HG03457 (cell line): ENCODE measurements around the gene EZH2.
A peak's percentile ranks its signal among the peaks of the same experiment; 100 is the strongest.

ENCODE experiments used
- ATAC-seq: cut with Tn5 transposase; IDR thresholded peaks from one replicate; pipeline ENCODE4 v1.9.1; 2021; ENCODE audit warnings: moderate number of reproducible peaks; ENCODE audit not compliant: unreplicated experiment

The EZH2 gene

DNA sequence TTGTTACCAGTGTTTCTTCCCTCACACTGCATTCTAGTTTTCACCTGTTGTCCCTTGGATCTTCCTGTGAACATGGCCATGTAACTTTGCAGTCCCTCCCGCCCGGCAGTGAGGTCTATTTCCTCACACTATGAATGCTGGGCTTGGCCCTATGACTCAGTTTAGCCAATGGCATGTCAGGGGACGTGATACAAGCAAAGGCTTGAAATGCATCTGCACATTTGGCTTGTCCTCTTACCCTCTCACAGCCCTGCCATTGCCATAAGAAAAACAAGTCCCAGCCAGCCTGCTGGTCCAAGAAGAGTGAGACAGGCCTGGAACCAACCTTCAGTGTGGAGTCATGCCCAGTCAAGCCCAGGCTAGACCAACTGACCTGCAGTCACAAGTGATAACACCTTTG lies 17.1 kb upstream of the EZH2 start:
- ATAC-seq: no peak

DNA sequence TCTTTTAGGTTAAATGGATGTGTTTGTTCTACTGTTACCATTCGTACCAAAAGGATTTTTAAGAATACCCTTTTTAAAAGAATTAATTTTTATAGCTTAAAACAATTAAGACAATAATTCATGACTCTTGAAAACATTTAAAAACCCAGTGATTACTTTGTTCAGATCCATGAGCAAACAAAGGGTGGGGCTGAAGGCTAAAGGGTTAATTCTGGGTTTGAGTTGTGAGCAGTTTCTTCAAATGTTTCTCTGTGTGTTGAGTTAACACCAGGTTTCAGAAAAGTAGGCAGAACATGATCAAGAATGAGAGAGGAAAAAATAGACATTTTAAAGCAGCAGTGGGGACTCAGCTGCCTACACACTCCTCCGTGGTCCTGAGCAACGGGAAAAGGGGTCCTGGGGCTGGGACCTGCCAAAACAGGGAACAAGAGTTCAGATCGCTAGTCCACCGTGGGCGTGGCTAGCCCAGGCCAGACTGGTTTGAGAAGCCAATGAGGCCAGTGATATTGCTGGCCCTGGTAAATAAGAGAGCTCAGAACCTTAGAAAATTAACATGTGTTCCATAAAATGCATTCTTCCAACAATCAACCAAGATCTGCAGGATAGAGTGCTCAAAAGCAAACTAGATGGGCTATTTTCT lies 14.9 kb upstream of the EZH2 start:
- no peak for ATAC-seq

DNA sequence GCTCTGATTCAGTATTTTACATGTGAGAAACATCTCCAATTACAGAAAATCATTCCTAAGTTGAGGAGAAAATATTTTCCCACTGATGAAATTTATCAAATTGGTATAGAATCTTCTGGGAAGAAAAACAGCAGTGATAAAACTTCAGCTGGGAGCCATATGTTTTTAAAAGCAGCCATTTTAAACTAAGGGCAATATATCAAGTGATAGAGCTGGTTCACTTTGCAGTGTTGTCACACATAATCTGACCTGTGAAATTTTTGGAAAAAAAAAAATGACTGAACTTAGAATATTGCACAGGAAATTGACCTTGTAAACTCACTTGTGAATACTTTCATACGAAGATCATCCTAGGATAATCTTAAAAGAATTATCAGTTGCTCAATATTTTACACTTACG lies 10.5 kb upstream of the EZH2 start:
- ATAC-seq: no peak

DNA sequence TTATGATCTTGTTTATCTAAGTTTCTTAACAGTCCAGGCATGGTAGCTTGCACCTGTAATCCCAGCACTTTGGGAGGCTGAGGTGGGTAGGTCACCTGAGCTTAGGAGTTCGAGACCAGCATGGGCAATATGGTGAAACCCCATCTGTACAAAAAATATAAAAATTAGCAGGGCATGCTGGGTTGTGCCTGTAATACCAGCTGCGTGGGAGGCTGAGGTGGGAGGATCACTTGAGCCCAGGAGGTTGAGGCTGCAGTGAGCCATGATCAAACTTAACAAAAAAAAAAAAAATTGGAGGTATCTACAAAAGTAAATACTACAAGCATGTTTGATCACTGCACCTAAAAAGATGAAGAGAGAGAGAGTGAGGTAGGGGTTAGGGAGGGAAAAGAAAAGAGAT lies 9.0 kb upstream of the EZH2 start:
- no peak for ATAC-seq

DNA sequence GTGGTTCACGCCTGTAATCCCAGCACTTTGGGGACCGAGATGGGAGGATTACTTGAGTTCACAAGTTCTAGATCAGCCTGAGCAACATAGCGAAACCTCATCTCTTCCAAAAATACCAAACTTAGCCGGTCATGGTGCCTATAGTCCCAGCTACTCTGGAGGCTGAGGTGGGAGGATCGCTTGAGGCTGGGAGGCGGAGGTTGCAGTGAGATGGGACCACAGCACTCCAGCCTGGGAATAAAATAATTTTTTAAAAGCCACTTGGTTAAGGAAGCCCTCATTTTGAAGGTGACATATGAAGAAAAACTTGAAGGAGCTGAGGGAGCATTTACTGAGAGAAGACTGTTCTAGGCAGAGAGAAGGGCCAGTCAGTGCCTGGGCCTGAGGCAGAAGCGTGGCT lies 4.2 kb upstream of the EZH2 start:
- no peak for ATAC-seq

DNA sequence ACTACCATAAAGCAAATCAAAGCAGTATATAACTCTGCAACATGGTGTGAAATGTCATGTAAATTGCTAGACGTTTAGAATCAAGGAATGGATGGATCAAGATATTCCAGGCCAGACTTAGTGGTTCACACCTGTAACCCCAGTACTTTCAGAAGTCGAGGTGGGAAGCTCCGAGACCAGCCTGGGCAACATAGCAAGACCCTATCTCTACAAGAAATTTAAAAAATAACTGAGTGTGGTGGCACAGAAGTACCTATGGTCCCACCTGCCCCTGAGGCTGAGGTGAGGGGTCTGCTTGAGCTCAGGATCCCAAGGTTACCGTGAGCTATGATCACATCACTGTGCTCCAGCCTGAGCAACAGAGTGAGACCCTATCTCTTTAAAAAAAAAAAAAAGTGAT lies 2.8 kb upstream of the EZH2 start:
- ATAC-seq: no peak

DNA sequence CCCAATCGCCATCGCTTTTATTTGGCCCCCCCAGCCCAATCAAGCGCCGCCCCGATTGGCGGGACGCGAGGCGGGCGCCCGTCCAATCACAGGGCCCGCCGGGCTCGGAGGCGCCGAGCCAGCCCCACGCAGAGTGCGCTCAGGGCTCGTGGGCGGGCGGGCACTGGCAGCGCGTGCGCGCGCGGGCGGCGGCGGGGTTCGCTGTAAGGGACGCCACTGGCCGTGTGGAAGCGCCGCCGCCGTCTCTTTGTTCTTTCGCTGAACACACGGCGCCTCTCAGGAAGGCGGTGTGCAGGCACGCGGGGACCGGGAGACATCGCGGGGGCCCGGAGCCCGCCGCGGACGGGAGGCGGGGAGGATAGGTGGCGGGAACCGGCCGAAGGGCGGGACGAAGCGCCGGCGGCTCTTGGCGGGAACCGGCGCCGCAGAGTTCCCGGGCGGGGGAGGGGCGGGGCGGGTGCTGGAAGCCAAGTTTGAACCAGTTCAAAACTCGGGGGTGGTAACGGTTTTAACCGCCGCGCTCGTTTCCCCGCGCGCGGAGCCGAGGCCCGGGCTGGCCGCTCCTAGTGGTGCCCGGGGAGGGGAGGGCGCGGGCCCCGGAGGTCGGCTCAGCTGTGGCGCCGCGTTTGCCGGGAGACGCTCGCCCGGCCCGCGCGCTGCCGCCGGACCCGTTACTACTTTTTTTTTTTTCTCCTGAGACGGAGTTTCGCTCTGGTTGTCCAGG lies 370 bp upstream of the EZH2 start:
- peak; percentile 93 for ATAC-seq

DNA sequence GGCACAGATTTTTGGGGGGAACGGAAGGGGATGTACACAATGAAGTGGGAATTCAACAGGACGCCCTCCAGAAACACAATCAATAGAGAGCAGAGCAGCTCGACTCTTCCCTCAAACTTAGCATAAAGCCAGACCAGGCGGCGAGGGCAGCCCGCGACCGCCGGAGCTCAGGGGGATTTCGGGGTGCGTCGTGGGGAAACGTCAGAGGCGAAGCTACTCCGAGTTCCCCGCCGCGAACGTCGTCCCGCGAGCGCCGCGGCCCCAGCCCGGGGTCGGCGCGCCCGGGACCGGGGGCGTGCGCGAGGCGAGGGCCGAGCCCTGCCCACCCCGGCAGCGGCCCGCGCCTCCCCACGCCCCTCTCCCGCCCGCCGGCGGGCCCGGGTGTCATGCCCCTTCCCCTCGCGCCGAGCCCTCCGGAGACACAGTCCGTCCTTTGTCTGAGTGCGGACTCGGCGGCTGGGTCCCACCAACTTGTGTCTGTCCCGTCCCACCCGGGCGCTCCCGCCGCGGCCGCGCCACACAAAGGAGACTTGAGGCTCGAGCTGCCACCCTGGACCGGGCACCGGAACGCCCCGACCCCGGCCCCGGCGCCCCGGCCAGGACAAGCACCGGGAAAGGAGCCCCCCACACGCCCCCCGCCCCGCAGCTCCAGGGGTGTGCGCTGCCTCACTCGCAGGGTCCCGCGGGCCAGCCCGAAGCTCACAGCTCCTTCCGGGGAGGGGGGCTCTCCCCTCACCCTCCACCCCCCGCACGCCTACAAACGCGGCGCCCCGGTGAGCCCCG lies 634 bp downstream of the EZH2 start:
- ATAC-seq: peak; percentile 23

DNA sequence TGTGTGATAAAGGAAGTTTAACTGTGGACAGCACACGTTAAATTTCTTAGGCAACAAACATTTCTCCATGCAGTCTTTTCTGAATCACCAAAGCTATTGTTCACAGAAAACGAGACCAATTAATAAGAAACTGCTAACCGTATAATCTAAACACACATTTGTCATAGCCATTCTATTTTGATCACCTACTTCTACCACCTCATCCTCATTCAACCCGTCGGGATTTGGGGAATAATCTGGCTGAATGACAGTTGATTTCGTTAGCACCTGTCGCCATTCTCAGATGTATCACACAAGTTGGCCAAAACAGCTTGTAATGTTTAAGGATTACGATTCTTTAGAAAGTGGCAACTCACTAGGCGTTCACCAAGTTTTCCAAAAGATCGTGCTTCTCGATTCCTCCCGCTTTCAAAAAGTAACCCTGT lies 1.2 kb downstream of the EZH2 start:
- no peak for ATAC-seq

DNA sequence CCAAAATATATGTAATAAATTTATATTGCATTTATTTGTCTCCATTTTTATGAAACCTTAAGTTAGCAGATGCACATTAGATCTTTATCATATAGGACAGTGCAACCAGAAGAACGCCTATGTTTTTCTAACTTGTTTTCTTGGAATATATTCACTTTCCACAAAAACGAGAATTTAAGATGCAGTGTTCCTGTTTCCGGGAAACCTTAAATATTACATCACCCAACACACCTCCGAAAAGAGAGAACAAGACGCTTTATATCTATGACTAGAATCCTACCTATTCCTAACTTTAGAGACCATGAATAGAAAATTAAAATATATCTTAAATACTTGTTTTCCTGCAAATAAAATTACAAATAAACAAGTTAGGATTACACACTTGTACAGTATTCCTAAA lies 1.9 kb downstream of the EZH2 start:
- ATAC-seq: no peak

DNA sequence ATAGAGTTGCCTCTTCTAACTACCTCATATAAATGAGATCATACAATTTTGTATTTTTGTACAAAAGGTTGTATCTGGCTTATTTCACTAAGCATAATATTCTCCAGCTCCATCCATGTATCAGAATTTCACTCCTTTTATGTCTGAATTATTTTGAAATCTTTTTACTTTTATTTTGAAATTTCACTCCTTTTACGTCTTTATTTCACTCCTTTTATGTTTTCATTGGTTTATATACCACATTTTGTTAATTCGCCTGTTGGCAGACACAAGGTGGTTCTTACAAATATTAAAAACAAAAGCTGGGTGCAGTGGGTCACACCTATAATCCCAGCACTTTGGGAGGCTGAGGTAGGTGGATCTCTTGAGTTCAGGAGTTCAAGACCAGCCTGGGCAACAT lies 5.8 kb downstream of the EZH2 start:
- no peak for ATAC-seq

DNA sequence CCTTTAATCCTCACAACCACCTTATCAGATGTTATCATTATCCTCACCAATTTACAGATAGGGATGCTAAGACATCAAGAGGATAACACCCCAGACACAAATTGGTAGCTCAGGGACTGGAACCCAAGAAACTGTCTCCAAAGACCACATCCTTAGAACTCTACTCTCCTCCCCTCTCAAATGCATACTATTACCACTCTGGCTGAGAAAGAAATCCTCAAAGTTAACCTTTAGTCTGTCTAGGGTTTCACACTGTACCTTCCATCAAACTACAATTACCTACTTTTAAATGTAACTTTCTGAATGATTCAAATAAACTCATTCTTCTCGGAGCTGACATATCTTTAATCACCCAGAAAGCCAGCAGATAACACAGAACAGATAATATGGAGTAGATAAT lies 6.6 kb downstream of the EZH2 start:
- ATAC-seq: no peak

DNA sequence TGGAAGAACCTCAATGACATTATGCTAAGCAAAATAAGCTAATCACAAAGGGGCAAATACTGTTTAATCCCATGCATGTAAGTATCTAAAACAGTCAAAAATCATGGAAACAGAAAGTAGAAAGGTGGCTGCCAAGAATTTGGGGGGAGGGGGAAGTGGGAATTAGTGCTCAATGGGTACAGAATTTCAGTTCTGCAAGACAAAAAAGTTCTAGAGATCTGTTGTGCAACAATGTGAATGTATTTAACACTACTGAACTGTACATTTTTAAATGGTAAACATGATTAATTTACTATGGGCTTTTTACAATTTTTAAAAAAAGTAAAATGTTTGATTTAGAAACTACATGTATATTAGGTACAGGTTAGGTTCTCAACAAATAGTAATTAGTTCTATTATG lies 11.9 kb downstream of the EZH2 start:
- no peak for ATAC-seq

DNA sequence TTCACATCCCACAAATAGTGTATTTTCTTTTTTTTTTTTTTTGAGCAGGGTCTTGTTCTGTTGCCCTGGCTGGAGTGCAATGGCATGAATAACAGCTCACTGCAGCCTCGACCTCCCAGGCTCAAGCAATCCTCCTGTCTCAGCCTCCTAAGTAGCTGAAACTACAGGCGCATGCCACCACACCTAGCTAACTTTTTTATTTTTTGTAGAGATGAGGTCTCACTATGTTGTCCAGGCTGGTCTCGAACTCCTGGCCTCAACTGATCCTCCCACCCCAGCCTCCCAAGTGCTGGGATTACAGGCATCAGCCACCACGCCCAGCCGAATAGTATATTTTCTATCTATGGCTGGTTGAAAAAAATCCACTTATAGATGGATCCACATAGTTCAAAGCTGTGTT lies 12.5 kb downstream of the EZH2 start:
- ATAC-seq: no peak

DNA sequence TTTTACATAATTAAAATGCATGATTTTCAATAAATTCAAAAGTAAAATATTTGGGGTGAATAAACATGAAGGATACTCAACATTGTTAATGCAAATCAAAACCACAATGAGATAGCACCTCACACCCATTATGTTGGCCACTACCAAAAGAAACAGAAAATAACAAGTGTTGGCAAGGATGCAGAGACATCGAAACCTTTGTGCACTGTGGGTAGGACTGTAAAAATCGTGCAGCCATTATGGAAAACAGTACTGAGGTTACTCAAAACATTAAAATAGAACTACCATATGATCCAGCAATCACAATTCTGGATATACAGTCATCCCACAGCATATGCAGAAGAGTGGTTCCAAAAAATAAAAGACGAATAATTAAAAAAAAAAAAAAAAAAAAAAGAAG lies 13.1 kb downstream of the EZH2 start:
- ATAC-seq: no peak

DNA sequence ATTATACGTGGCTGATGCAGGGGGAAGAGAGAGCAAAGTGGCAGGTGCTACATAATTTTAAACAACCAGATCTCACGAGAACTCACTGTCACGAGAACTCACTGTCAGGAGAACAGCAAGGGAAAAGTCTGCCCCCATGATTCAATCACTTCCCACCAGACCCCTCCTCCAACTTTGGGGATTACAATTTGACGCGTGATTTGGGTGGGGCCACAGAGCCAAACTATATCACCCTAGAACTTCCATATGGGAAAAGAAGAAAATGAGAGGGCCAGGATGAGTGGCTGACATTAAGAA lies 15.8 kb downstream of the EZH2 start:
- ATAC-seq: no peak

DNA sequence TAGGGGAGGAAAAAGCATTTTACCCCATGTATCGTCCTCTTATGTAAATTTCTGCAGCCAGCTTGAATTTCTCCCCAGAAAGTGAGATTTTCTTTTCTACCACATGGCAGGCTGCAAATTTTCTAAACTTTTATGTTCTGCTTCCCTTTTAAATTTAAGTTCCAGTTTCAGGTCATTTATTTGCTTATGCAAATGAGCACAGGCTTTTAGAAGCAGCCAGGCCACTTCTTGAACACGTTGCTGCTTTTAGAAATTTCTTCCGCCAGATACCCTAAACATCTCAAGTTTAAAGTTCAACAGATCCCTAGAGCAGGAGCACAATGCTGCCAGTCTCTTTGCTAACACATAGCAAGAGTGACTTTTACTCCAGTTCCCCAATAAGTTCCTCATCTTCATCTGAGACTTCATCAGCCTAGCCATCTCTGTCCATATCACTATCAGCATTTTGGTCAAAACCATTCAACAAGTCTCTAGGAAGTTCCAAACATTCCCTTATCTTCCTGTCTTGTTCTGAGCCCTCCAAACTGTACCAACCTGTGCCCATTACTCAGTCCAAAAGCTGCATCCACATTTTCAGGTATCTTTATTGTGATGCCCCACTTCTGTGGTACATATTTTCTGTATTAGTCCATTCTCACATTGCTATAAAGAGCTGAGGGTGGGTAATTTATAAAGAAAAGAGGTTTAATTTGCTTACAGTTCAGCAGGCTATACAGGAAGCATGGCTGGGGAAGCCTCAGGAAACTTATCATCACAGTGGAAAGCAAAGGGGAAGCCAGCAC lies 16.3 kb downstream of the EZH2 start:
- no peak for ATAC-seq

DNA sequence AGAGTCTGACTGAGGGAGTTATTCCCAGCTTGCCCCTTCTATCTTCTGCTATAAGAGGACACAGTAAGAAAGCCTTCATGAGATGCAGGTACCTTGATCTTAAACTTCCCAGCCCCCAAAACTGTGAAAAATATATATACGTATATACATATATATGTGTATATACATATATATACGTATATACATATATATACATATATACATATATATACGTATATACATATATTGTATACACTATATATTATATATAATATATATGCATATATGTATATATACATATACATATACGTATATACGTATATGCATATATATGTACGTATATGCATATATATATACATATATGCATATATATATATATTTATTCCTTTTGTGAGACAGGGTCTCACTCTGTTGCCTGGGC lies 17.7 kb downstream of the EZH2 start:
- no peak for ATAC-seq

DNA sequence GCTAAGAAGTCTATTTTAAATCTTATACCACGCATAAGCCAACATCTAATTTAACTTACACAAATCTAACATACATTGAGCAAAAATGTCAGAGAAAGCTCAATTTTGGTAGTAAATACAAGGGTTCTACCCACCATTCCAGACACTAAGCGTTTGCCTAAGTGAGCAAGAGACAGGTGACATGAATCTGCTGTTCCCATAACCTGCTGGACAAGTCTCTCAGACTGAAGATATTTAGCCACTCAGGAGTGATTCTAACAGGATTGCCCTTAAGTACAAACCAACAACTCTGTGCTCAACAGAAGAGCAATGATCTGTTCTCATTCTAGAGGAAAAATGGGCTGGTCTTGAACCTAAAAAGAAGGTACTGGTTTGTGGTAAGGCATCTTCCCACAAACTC lies 18.8 kb downstream of the EZH2 start:
- no peak for ATAC-seq

DNA sequence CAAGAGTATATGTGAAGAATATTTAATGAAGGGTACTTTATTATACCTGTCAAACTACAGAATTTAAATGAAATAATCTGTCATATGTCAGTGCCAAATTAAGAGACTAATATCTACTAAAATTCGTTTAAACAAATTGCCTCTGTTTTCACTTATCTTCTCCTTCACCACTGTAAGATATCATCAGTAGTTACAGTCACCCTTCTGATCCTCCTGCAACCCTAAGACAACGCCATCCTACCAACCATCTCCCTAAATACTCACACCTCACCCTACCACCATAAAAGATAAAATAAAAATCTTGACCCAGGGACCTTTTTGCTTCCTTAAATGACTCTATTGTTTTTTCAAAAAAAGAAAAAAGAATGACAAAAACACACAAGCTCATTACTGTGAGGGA lies 20.8 kb downstream of the EZH2 start:
- no peak for ATAC-seq

DNA sequence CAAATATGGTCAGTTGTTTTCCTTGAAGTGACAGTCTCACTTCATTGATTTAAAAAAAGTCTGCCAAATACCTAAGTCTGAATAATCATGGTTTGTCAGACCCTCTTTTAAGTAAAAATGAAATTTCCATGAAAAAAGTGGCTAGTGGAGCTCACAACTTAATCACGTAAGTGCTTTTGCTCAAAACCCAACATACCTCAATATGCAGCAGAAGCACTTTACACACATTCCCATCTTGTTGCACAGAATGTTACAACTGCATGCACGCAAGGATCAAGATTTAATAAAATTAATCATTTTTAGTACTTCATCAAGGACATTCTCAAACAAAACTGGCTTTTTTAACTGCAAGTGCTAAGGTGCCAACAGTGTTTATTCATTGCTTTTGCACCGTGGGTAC lies 21.6 kb downstream of the EZH2 start:
- no peak for ATAC-seq

DNA sequence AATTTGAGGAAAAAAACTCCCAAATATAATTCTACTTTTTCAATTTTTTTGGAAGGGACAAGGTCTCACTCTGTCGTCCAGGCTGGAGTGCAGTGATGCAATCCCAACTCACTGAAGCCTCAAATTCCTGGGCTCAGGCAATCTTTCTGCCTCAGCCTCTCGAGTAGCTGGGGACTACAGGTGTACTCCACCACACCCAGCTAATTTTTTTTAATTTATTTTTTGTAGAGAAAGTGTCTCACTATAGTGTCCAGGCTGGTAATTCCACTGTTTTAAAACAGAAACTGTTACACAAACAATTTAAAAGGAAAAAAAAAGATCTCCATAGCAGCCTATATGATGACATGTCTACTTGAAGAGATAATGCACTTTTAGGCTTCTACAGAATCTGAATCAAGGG lies 25.6 kb downstream of the EZH2 start:
- no peak for ATAC-seq
